ENCODE measurements around the gene TKT. TPM values are rescaled to one million over a fixed set of nuclear protein-coding genes. Genes with fewer than 3 reads are reported as not detected.

TKT gene
- total and polyA plus RNA-seq, 2 of the 8 experiments (the other 6 are each of a cell fraction or from before 2014, with no cell fraction given) = 418 to 986 TPM

DNA sequence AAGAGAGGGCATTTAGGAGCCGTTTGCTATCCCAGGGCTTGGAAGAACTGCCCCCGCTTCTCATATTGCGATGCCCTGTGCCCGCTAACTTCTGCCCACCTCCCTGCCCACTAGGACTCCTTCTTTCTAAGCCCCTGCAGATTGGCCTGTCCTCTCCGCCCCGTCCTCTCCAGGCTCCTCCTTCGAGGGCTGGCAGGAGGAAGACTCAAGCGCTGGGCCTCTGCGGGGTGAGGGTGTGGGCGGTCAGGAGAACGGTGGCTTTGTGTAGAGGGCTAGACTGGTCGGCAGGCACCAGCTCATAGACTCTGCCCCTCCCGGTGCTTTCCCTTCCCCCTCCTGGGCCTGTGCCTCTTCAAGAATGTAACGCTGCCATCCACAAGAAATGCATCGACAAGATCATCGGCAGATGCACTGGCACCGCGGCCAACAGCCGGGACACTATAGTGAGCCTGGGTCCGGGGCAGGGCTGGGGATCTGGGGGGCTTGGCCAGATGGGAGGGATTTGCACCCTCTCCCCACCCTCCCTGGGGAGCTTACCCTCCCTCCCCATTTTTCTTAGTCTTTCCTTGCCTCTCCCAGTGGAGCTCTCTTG, 73.0 kb downstream of the TKT start:
- H3K4ac ChIP-seq (replicated peaks; ENCODE audit: insufficient read length, low read depth, low read length) = no peak overlapping the region
- no peak overlapping the region for H3K14ac ChIP-seq (ENCODE audit: insufficient read length)
- no peak overlapping the region for H2BK20ac ChIP-seq (ENCODE audit: low read length)
- H3K27ac ChIP-seq (ENCODE audit: low read depth, low read length) = no peak overlapping the region; the same call in 1 of the 2 replicates
- no peak overlapping the region for H3K56ac ChIP-seq (replicated peaks; ENCODE audit: insufficient read length, low read depth, low read length)
- no peaks in the 10 kb centered on the region for H3K9me3 ChIP-seq (ENCODE audit: insufficient read depth in 2 of 2, low read depth in 1 of 2, low read length in 1 of 2)
- 87% methylated on average over 19 of the region's 20 CpGs; no CpG with 5 or more reads in 1 of the 2 experiments for WGBS, 2 experiments (ENCODE audit: extremely low coverage in 1 of 2, insufficient coverage in 1 of 2, insufficient read length in 1 of 2, insufficient replicate concordance in 2 of 2, low coverage in 1 of 2, low lambda C conversion rate in 2 of 2, missing lambda C conversion rate in 1 of 2)
- no peak overlapping the region for H3K4me3 ChIP-seq (ENCODE audit: extremely low read depth in 1 of 4, insufficient read depth in 2 of 4, low read depth in 3 of 4, low read length in 4 of 4)
- H2BK12ac ChIP-seq (ENCODE audit: low read depth, low read length) = no peak overlapping the region
- H3K23me2 ChIP-seq (ENCODE audit: low read depth, low read length) = no peaks in the 10 kb centered on the region
- H2BK5ac ChIP-seq (ENCODE audit: low read depth, low read length) = no peak overlapping the region
- peaks cover 0 to 8% (median 2%) of the 10 kb centered on the region in 4 experiments; a peak in 4 of 8 replicates for H3K36me3 ChIP-seq (ENCODE audit: control insufficient read depth in 2 of 4, insufficient read depth in 4 of 4, low read length in 3 of 4)
- DNase-seq (ENCODE audit: low read depth in 1 of 2, low spot score in 2 of 2) = no peak
- H2AK5ac ChIP-seq (ENCODE audit: low read depth, low read length) = no peak overlapping the region
- ChIA-PET CTCF (ENCODE audit: partially characterized antibody) (interaction anchor here (1.0 to 3.3 kb wide), 10 partner anchors 13 to 332 kb away, joined by 3 to 11 read pairs (median 4); no protein-coding TSS in a partner anchor), POLR2A (ENCODE audit: partially characterized antibody) (interaction anchor here (1.3 kb wide), 1 partner anchor 11 kb away, joined by 5 read pairs; no protein-coding TSS in a partner anchor)
- H3K27me3 ChIP-seq (replicated peaks in 1 of 4; ENCODE audit: control insufficient read depth in 3 of 4, extremely low read depth in 1 of 4, insufficient read depth in 3 of 4, low read length in 3 of 4) = no peaks in the 10 kb centered on the region
- no peak overlapping the region for H2AFZ ChIP-seq (ENCODE audit: low read length)
- H3K9ac ChIP-seq (replicated peaks in 1 of 4; ENCODE audit: extremely low read depth in 1 of 4, low read depth in 3 of 4, low read length in 3 of 4) = no peak overlapping the region
- peaks cover 0 to 1% of the 10 kb centered on the region in 2 experiments for H4K20me1 ChIP-seq (replicated peaks in 1 of 2; ENCODE audit: control insufficient read depth in 1 of 2, insufficient read depth in 2 of 2, low read length in 2 of 2)
- no peak overlapping the region for H2BK120ac ChIP-seq (replicated peaks; ENCODE audit: low read depth, low read length)
- H3K4me2 ChIP-seq (ENCODE audit: insufficient read depth in 1 of 2, low read depth in 2 of 2, low read length in 2 of 2) = no peak overlapping the region
- no peaks in the 10 kb centered on the region for H3K79me2 ChIP-seq (ENCODE audit: control insufficient read depth in 1 of 2, insufficient read depth in 2 of 2, low read length in 2 of 2)
- H3K4me1 ChIP-seq (replicated peaks in 1 of 4; ENCODE audit: control insufficient read depth in 3 of 4, insufficient read depth in 4 of 4, low read length in 3 of 4) = no peaks in the 10 kb centered on the region; a peak in 1 of 7 replicates
- no peak overlapping the region for H3K18ac ChIP-seq (ENCODE audit: extremely low read depth, low read length)
- no peak overlapping the region for H4K5ac ChIP-seq (ENCODE audit: insufficient read length, low read depth, low read length)
- TF ChIP-seq SIN3A (conservative IDR thresholded peaks at IDR 0.05 in 1 of 2, IDR thresholded peaks at IDR 0.05 in 1 of 2; ENCODE audit: low read depth in 1 of 2, low read length in 2 of 2) = no peak
- no peak overlapping the region; the same call in 1 of the 2 replicates for H4K8ac ChIP-seq (ENCODE audit: extremely low read depth, insufficient read depth, low read length)
- FAIRE-seq = no peak
- H3K79me1 ChIP-seq (ENCODE audit: low read depth, low read length) = no peaks in the 10 kb centered on the region
- no peak overlapping the region for H3K23ac ChIP-seq (ENCODE audit: insufficient read length)
- H4K91ac ChIP-seq (replicated peaks; ENCODE audit: insufficient read length, low read length) = no peak overlapping the region
- H2BK15ac ChIP-seq (ENCODE audit: low read length) = no peak overlapping the region

Data from H1 (cell line).